Astrocyte of the spinal cord (primary cell): ENCODE data around the gene BSN.

Experiments used
- DNase-seq: peaks from one replicate; pipeline ENCODE4 v3.0.0; 2011; ENCODE audit warnings: low read depth, low spot score
- H3K4me3 ChIP-seq: 2 replicates; pipeline ENCODE4 v1.5.1; 2011; ENCODE audit warnings: low read depth, mild to moderate bottlenecking, low read length, moderate library complexity
- CTCF ChIP-seq: IDR thresholded peaks from 2 replicates; pipeline ENCODE4 v1.5.1; 2012; ENCODE audit warnings: low read depth, mild to moderate bottlenecking, low read length, inconsistent platforms
- in situ Hi-C: cut with HindIII; loops from 2 replicates; pipeline ENCODE4 v1.10.0; 2017; ENCODE audit warnings: low sequenced_read_pairs

BSN gene

DNA sequence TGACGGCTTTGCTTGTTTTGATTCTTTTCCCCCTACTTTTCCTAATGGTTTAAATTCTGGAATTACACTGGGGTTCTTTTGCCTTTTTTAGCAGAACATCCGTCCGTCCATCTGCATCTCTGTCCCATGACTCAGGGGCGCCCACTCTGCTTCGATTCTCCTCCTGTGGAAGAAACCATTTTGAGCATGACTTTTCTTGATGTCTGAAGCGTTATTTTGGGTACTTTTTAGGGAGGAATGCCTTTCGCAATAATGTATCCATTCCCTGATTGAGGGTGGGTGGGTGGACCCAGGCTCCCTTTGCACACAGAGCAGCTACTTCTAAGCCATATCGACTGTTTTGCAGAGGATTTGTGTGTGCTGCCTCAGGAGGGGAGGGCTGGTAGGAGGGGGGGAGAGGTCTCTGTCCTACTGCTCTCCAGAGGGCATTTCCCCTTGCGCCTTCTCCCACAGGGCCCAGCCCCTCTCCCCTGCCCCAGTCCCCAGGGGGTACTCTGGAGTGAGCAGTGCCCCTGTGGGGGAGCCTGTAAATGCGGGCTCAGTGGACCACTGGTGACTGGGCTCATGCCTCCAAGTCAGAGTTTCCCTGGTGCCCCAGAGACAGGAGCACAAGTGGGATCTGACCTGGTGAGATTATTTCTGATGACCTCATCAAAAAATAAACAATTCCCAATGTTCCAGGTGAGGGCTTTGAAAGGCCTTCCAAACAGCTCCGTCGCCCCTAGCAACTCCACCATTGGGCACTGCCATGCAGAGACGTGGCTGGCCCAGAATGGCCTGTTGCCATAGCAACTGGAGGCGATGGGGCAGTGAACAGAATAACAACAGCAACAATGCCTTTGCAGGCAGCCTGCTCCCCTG lies 19.5 kb upstream of the BSN start:
- in situ Hi-C loops: no loop called here
- peak; percentile 30 for DNase-seq
- no peak overlapping the region for H3K4me3 ChIP-seq
- no peak for TF ChIP-seq CTCF

GRCh38 chr3:49535971-49536874 lies 18.1 kb upstream of the BSN start:
- H3K4me3 ChIP-seq: no peak overlapping the region
- no peak for TF ChIP-seq CTCF
- in situ Hi-C loops: no loop called here
- DNase-seq: no peak

DNA sequence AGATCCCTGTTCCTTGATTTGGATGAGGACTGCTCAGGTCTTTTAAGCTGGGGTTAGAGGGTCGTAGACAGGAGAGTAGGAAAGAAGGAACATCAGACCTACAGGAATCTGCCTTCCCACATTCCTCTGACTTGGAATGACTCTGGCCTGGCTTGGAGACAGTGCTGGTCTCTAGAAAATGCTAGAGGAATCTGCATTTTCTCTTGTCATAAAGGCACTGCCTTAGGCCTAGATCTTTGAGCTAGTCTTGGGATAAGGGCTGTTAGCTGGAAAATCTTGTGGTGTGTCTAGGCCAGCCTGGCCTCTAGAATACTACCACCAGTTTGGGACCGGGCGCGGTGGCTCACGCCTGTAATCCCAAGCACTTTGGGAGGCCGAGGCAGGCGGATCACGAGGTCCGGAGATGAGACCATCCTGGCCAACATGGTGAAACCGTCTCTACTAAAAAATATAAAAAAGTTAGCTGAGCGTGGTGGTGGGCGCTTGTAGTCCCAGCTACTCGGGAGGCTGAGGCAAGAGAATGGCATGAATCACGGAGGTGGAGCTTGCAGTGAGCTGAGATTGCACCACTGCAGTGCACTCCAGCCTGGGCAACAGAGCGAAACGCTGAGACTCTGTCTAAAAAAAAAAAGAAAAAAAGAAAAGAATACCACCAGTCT lies 17.3 kb upstream of the BSN start:
- in situ Hi-C loops: no loop called here
- DNase-seq: no peak
- no peak overlapping the region for H3K4me3 ChIP-seq
- TF ChIP-seq CTCF: no peak

DNA sequence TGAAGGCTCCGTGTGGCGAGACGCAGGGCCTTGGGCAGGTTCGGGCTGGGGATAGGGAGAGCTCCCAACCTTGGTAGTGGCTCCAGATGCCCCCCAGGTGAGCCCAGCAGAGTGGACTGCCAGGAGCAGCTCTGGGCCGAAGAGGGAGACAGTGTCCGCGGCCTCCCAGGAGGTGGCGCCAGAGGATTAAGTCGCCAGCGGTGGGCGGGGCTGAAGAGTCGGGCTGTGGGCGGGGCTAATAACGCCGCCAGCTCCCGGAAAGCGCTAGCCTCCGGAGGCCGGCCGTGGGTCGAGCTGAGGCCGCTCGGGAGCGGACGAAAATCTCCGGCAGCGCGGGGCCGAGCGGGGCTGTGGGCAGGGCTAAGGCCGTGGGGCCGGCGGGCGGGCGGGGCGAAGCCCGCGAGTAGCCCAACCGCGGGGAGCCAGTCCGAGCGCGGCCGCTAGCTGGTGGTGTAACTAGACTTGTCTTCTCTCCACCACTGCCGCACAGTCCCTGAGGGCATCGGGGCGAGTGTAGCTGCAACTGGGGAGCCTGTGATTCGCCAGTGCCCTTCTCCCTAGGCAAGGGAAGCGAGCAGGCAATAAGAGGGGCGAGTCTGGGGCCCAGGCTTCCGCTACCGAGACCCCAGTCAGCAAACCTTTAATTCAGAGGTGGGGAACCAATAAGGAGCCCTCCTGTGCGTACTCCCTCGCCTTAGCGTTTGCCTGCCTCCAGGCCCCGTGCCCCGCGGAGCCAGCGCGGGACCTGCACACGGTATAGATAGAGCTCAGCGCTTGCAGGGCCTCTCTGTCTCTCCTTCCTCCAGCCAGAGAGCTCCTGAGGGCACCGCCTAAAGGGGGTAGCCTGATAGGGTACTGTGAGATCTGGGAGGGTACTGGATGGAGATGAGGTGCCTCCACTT lies 14.4 kb upstream of the BSN start:
- peak; percentile 89 for TF ChIP-seq CTCF
- in situ Hi-C loops: no loop called here
- H3K4me3 ChIP-seq: peak overlapping the region; percentile 50
- DNase-seq: peak; percentile 95

DNA sequence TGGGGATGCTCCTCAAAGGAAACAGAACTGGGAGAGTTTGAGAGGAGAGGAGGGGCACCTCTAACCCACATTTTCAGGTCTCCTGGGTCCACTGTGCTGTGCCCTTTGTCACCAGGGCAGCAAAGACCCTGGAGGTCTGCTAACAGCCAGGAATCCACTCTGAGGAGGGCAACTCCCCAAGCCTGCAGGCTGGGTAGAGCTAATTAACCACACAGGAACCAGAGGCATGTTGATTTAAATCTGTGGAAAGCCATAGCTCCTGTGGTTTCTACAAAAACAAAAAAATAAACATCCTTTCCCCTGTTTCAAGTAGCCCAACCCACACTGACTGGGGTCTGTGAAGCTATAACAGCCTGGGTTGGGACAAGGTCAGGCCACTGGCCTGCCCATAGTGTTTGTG lies 2.2 kb upstream of the BSN start:
- H3K4me3 ChIP-seq: no peak overlapping the region
- in situ Hi-C loops: no loop called here
- TF ChIP-seq CTCF: no peak
- DNase-seq: no peak
